AG04449 (cell line): Measurements from ENCODE around the gene STK32B.
"Not testable (repeated sequence)": the region's sequence is repeated elsewhere in the genome, so short reads cannot be mapped to it uniquely, and the experiment has no call there.

Experiments
- CTCF ChIA-PET: fragments of 350-600 bp; formaldehyde crosslinking; extraction: SDS; loops from one replicate; lab custom pipeline; 2021; ENCODE audit warnings: antibody characterized with exemption; lab: Yijun Ruan, JAX
- POLR2A ChIA-PET: fragments of 400-600, 350-600 bp; formaldehyde crosslinking; extraction: SDS; loops from one replicate; lab custom pipeline; 2020; ENCODE audit warnings: antibody characterized with exemption, inconsistent platforms; lab: Yijun Ruan, JAX
- DNase-seq: peaks from one replicate; pipeline ENCODE4 v3.0.0-alpha.2; 2010; ENCODE audit warnings: low read depth, low spot score
- H3K4me3 ChIP-seq: 2 replicates; pipeline ENCODE4 v1.5.1; 2011; ENCODE audit warnings: low read depth, mild to moderate bottlenecking, control low read depth, low read length
- TF ChIP-seq, protein P1 (sequence below): IDR thresholded peaks from one replicate; pipeline ENCODE4 v1.5.1; 2011; ENCODE audit warnings: mild to moderate bottlenecking, moderate library complexity, low read length, control low read depth, inconsistent platforms; ENCODE audit not compliant: insufficient read depth; ENCODE audit errors: missing control alignments

Gene STK32B

DNA sequence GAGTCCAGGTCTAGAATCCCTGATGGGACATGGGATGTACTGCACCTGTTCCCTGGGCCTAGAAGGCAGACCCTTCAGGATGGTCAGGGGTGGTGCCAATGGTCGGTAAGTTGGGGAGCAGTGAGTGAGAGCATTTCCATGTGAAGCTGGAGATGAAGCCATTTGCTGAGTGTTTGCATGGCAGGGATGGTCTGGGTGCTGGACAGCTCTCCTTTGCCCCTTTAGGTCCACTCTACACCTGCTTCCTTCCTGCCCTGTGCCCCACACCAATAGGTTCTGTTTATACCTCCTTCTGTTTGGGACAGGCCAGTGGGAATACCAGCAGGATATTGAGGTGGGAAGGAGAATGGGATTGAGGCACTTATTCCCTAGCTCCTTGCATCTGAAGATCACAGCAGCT is 181.3 kb downstream of the STK32B start:
- TF ChIP-seq, protein P1, sequence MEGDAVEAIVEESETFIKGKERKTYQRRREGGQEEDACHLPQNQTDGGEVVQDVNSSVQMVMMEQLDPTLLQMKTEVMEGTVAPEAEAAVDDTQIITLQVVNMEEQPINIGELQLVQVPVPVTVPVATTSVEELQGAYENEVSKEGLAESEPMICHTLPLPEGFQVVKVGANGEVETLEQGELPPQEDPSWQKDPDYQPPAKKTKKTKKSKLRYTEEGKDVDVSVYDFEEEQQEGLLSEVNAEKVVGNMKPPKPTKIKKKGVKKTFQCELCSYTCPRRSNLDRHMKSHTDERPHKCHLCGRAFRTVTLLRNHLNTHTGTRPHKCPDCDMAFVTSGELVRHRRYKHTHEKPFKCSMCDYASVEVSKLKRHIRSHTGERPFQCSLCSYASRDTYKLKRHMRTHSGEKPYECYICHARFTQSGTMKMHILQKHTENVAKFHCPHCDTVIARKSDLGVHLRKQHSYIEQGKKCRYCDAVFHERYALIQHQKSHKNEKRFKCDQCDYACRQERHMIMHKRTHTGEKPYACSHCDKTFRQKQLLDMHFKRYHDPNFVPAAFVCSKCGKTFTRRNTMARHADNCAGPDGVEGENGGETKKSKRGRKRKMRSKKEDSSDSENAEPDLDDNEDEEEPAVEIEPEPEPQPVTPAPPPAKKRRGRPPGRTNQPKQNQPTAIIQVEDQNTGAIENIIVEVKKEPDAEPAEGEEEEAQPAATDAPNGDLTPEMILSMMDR = no peak
- no peak for DNase-seq
- ChIA-PET POLR2A (no interaction called here), CTCF (no interaction called here)
- H3K4me3 ChIP-seq = no peak overlapping the region

DNA sequence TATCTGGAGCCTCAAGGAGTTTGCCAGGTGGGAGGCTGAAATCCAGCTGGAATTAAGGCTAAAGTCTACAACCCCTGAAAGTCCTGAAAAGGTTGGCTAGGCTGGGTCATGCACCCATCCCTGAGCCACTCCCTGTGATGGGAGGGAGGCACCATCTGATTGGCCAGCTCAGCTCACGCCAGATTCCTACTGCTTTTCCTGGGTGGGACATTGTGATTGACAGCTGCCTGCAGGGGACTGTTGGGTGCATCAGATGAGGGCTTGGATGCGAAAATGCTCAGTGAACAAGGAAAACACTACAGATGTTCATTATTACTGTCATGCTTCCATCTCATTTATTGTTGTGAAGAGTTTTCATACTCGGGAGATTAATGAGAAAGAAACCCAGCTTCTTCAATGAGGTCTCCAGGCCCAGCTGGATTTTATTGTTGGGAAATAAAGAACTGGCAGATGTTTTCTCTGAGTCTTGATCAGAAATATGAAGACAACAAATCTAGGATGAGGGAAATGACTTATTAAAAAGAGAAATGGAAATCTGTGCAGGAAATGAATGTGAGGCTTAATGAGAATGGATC is 185.9 kb downstream of the STK32B start:
- TF ChIP-seq, protein P1 = no peak
- no peak for DNase-seq
- ChIA-PET CTCF (no interaction called here), POLR2A (no interaction called here)
- H3K4me3 ChIP-seq = no peak overlapping the region

DNA sequence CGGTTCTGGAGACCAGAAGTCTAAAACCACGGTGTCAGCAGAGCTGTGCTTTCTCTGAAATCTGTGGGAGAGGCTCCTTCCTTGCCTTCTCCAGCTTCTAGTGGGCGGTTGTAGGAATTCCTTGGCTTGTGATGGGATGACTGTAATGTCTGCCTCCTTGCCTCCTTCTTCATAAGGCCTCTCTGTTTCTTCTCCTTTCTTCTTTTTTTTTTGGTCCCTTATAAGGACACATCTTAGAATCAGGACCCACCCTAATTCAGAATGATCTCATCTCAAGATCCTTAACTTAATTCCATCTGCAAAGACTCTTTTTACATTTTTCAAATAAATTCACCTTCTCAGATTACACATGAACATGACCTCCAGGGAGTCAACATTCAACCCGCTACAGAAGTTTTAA is 186.9 kb downstream of the STK32B start:
- ChIA-PET CTCF (no interaction called here), POLR2A (no interaction called here)
- no peak overlapping the region for H3K4me3 ChIP-seq
- peak; percentile 38 for DNase-seq
- TF ChIP-seq, protein P1 = no peak

DNA sequence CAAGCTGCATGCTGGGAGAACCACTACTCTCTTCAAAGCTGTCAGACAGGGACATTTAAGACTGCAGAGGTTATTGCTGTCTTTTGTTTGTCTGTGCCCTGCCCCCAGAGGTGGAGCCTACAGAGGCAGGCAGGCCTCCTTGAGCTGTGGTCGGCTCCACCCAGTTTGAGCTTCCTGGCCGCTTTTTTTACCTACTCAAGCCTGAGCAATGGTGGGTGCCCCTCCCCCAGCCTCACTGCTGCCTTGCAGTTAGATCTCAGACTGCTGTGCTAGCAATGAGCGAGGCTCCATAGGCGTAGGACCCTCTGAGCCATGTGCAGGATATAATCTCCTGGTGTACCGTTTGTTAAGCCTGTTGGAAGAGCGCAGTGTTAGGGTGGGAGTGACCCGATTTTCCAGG is 195.8 kb downstream of the STK32B start:
- DNase-seq, H3K4me3 ChIP-seq, POLR2A ChIA-PET, CTCF ChIA-PET: not testable (repeated sequence)

DNA sequence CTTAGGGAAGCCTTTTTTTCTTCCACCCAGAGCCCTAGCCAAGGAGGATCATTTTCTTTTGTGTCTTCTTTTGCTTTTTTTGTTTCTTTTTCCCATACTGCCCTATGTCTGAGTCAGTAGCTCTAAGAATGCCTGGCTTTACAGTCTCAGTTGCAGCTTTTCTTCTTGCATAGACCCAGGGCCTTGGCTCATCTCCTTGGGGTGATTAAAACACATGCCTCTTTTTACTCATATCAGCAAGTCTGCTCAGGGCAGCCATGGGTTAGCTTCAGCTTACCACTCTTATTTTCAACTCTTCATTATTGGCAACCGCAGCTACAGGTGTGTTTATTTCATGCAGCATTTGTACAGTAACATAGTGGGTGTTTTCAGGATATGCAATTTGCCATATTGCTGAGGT is 196.5 kb downstream of the STK32B start:
- DNase-seq = no peak
- CTCF ChIA-PET = no interaction called here
- TF ChIP-seq, protein P1 = no peak
- no peak overlapping the region for H3K4me3 ChIP-seq
- POLR2A ChIA-PET = no interaction called here

DNA sequence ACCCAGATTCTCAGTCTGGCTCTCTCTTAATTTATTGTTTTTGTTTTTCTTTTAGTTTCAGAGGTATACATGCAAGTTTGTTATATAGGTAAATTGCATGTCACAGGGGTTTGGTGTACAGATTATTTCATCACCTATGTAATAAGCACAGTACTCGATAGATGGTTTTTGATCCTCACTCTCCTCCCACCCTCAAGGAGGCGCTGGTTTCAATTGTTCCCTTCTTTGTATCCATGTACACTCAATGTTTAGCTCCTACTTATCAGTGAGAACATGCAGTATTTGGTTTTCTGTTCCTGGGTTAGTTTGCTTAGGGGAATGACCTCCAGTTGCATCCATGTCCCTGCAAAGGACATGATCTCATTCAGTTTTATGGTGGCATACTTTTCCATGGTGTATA is 198.4 kb downstream of the STK32B start:
- TF ChIP-seq, protein P1 = no peak
- H3K4me3 ChIP-seq = no peak overlapping the region
- no peak for DNase-seq
- ChIA-PET CTCF (no interaction called here), POLR2A (no interaction called here)

DNA sequence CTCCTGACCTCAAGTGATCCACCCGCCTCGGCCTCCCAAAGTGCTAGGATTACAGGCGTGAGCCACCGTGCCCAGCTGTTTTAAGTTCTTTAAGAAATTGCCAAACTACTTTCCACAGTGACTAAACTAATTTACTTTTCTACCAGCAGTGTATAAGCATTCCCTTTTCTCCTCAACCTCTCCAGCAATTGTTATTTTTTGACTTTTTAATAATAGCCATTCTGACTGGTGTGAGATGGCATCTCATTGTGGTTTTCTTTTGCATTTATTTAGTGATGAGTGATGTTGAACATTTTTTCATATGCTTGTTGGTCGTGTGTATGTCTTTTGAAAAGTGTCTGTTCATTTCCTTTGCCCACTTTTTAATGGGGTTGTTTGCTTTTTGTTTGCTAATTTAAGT is 199.3 kb downstream of the STK32B start:
- DNase-seq, H3K4me3 ChIP-seq, CTCF ChIA-PET, POLR2A ChIA-PET: not testable (repeated sequence)
